Natural killer cell (primary cell): Measurements from ENCODE around the gene TMEM135. TPM values are rescaled to one million over a fixed set of nuclear protein-coding genes. Genes with fewer than 3 reads are reported as not detected.

Experiments
- ATAC-seq, 3 donors: fragments of 150-1000 bp in 2 of 3; fragments of 200-7000 bp in 1 of 3; cut with Tn5 transposase; 1 replicate in 1 of 3; 2 replicates in 2 of 3; pipeline ENCODE4 v1.10.0; 2021; ENCODE audit warnings: mild to moderate bottlenecking in 2 of 3, moderate library complexity in 2 of 3
- DNase-seq, 2 donors: peaks; one replicate each; pipeline versions ENCODE4 v3.0.0 to v3.0.0-alpha.2; 2013 to 2021; ENCODE audit warnings: mixed read lengths in 1 of 2
- H3K27ac ChIP-seq: one replicate; pipeline ENCODE4 v1.5.1; 2013; ENCODE audit warnings: mild to moderate bottlenecking, low read length
- H3K27me3 ChIP-seq: one replicate; pipeline ENCODE4 v1.6.1; 2013; ENCODE audit warnings: low read length; ENCODE audit not compliant: control insufficient read depth, insufficient read depth
- H3K36me3 ChIP-seq: one replicate; pipeline ENCODE4 v1.6.1; 2013; ENCODE audit warnings: low read length; ENCODE audit not compliant: control insufficient read depth, insufficient read depth
- H3K4me1 ChIP-seq: one replicate; pipeline ENCODE4 v1.6.1; 2013; ENCODE audit warnings: low read length; ENCODE audit not compliant: control insufficient read depth, insufficient read depth
- H3K4me3 ChIP-seq: one replicate; pipeline ENCODE4 v1.5.1; 2013; ENCODE audit warnings: low read length
- H3K9me3 ChIP-seq: one replicate; pipeline ENCODE4 v1.6.1; 2013; ENCODE audit warnings: low read length; ENCODE audit not compliant: control insufficient read depth, insufficient read depth
- H3K27ac Mint-ChIP-seq, 2 donors: one replicate each; pipeline ENCODE4 v1.8.0; 2022; ENCODE audit warnings: mild to moderate bottlenecking in 2 of 2, mixed read lengths in 2 of 2, moderate library complexity in 1 of 2
- H3K27me3 Mint-ChIP-seq, 2 donors: one replicate each; pipeline ENCODE4 v1.8.0; 2022; ENCODE audit warnings: low read depth in 2 of 2, mixed read lengths in 2 of 2
- H3K36me3 Mint-ChIP-seq: one replicate; pipeline ENCODE4 v1.8.0; 2022; ENCODE audit warnings: mixed read lengths
- H3K4me1 Mint-ChIP-seq, 2 donors: one replicate each; pipeline ENCODE4 v1.8.0; 2022; ENCODE audit warnings: mixed read lengths in 2 of 2
- H3K4me3 Mint-ChIP-seq: one replicate; pipeline ENCODE4 v1.8.0; 2022; ENCODE audit warnings: mild to moderate bottlenecking, moderate library complexity, mixed read lengths
- H3K9me3 Mint-ChIP-seq, 2 donors: one replicate each; pipeline ENCODE4 v1.8.0; 2022; ENCODE audit warnings: mixed read lengths in 2 of 2
- WGBS: methylation state at CpG from one replicate; pipeline ENCODE4 v1.1.7; 2013; ENCODE audit warnings: missing lambda C conversion rate; ENCODE audit not compliant: insufficient coverage; 5-methylcytosine and 5-hydroxymethylcytosine counted together
- intact Hi-C: fragments of 100-400 bp; cut with micrococcal nuclease; formaldehyde crosslinking; loops from one replicate; pipeline ENCODE4 v1.14.2; 2022
- total RNA-seq, 4 donors: library from RNA; stranded (reverse); fragments of 120-200 nt in 1 of 4; gene quantifications; one replicate each; pipeline versions ENCODE4 v1.2.3 to v1.2.4, GENCODE V29; 2013 to 2022
- TF ChIP-seq, protein P1 (sequence below): fragments of 200-600 bp; IDR thresholded peaks from one replicate; pipeline ENCODE4 v1.8.0; 2022; ENCODE audit warnings: antibody characterized with exemption

TMEM135 gene
- total RNA-seq, 3 donors from 2014 or later (not counting 1 experiment from before 2014, with no cell fraction given): 18.8 to 42.0 (median 36.1) TPM

DNA sequence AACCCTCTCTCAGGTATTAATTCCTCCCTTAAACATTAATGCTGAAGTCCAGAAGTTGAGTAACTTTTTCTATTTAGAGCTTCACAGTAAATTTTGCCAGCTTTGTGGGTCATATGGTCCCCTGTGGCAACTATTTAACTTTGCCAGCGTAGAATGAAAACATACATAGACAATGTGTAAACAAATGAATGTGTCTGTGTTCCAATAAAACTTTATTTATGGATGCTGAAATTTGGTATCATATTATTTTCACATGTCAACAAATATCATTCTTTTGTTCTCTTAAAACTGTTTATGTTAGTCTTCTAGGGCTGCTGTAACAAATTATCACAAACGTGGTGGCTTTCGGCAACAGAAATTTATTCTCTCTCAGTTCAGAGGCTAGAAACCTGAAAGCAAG is 85.1 kb downstream of the TMEM135 start:
- intact Hi-C loops: no loop called here
- no peaks in the 10 kb centered on the region for H3K27me3 ChIP-seq
- no peaks in the 10 kb centered on the region for H3K27me3 Mint-ChIP-seq
- H3K27ac ChIP-seq: no peak overlapping the region
- no peaks in the 10 kb centered on the region for H3K36me3 ChIP-seq
- TF ChIP-seq, protein P1, sequence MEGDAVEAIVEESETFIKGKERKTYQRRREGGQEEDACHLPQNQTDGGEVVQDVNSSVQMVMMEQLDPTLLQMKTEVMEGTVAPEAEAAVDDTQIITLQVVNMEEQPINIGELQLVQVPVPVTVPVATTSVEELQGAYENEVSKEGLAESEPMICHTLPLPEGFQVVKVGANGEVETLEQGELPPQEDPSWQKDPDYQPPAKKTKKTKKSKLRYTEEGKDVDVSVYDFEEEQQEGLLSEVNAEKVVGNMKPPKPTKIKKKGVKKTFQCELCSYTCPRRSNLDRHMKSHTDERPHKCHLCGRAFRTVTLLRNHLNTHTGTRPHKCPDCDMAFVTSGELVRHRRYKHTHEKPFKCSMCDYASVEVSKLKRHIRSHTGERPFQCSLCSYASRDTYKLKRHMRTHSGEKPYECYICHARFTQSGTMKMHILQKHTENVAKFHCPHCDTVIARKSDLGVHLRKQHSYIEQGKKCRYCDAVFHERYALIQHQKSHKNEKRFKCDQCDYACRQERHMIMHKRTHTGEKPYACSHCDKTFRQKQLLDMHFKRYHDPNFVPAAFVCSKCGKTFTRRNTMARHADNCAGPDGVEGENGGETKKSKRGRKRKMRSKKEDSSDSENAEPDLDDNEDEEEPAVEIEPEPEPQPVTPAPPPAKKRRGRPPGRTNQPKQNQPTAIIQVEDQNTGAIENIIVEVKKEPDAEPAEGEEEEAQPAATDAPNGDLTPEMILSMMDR: no peak
- no peak overlapping the region for H3K27ac Mint-ChIP-seq
- no peaks in the 10 kb centered on the region for H3K9me3 Mint-ChIP-seq
- H3K4me1 ChIP-seq: no peaks in the 10 kb centered on the region
- ATAC-seq: no peak
- no peak overlapping the region for H3K4me3 ChIP-seq
- H3K36me3 Mint-ChIP-seq: no peaks in the 10 kb centered on the region
- DNase-seq: no peak
- no peaks in the 10 kb centered on the region for H3K9me3 ChIP-seq
- 98% methylated on average over 3 of the region's 3 CpGs for WGBS
- H3K4me1 Mint-ChIP-seq: peaks cover 10 to 17% of the 10 kb centered on the region in 2 donors
- no peak overlapping the region for H3K4me3 Mint-ChIP-seq

DNA sequence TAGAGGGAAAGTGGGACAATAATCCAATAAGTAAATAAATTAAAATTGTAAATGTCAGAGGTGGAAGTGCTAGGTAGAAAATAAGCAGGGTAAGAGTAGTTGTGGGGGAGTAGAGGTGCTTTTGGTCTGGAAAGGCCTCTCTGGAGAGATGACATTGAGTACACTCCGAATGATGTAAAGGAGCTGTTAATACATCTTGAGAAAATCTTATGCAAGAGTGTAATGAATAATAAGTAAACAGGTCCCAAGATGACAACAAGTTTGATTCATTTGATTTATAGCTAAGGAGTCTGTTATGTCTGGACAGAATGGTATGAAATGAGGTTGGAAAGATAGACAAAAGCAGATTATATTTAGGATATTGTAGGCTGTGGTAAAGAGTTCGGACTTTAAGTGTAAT is 87.5 kb downstream of the TMEM135 start:
- Mint-ChIP-seq H3K4me1 (peaks cover 5 to 6% of the 10 kb centered on the region in 2 donors), H3K9me3 (no peaks in the 10 kb centered on the region), H3K36me3 (no peaks in the 10 kb centered on the region), H3K27ac (no peak overlapping the region), H3K4me3 (no peak overlapping the region), H3K27me3 (no peaks in the 10 kb centered on the region)
- WGBS: 87% methylated on average over 2 of the region's 2 CpGs
- intact Hi-C loops: no loop called here
- no peaks in the 10 kb centered on the region for H3K4me1 ChIP-seq
- H3K4me3 ChIP-seq: no peak overlapping the region
- H3K36me3 ChIP-seq: no peaks in the 10 kb centered on the region
- no peak overlapping the region for H3K27ac ChIP-seq
- ATAC-seq (no peak), DNase-seq (no peak)
- no peaks in the 10 kb centered on the region for H3K9me3 ChIP-seq
- TF ChIP-seq, protein P1: no peak
- H3K27me3 ChIP-seq: no peaks in the 10 kb centered on the region

DNA sequence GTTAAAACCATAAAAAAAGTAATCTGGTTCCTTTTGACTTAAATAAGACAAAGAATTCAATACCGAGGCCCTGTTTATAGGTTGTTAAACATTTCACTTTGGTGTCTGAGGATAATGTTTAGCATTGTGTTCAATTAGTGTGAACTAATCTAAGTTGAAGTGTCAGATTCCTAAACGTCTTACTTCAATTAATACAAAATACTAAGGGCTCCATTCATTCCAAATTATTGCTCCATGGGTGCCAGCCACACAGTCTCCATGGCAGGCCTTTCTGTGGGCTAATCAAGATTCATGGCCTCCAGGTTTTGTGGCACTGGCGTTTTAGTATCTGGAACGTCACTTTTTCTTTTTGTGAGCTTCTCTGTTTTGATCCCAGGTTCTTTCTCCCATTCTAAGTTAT is 89.4 kb downstream of the TMEM135 start:
- 90% methylated on average over 3 of the region's 4 CpGs for WGBS

DNA sequence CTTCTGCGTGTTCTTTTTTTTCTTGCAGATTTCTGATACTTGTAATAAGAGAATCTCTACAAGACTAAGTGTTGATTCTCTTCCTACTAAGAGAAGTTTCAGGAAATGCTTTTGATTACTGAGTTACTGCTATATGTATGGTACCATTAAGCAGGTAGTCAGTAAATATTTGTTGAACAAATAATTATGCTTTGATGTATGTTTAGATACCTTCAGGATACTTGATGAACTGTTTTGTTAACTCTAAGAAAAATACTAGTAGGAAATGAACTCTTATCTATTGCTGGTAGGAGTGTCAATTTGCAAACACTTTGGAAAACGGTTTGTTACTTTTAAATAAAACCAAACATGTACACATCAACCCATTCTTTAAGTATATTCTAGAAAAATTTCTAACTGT is 90.6 kb downstream of the TMEM135 start:
- Mint-ChIP-seq H3K4me1 (peaks cover 5 to 6% of the 10 kb centered on the region in 2 donors), H3K27ac (no peak overlapping the region), H3K9me3 (no peaks in the 10 kb centered on the region), H3K36me3 (no peaks in the 10 kb centered on the region), H3K4me3 (no peak overlapping the region), H3K27me3 (no peaks in the 10 kb centered on the region)
- DNase-seq: no peak
- Histone ChIP-seq H3K27ac (no peak overlapping the region), H3K4me3 (no peak overlapping the region), H3K36me3 (no peaks in the 10 kb centered on the region), H3K27me3 (no peaks in the 10 kb centered on the region), H3K4me1 (no peaks in the 10 kb centered on the region), H3K9me3 (no peaks in the 10 kb centered on the region)
- WGBS: no CpG with 5 or more reads among the region's 2 CpGs
- ATAC-seq: no peak
- TF ChIP-seq, protein P1: no peak
- intact Hi-C loops: no loop called here

More for the DNA sequence above, 89.4 kb downstream of the TMEM135 start:
- Histone ChIP-seq H3K27ac (no peak overlapping the region), H3K36me3 (no peaks in the 10 kb centered on the region), H3K4me1 (no peaks in the 10 kb centered on the region), H3K4me3 (no peak overlapping the region), H3K9me3 (no peaks in the 10 kb centered on the region), H3K27me3 (no peaks in the 10 kb centered on the region)
- no peaks in the 10 kb centered on the region for H3K36me3 Mint-ChIP-seq
- intact Hi-C loops: no loop called here
- ATAC-seq: no peak
- TF ChIP-seq, protein P1: no peak
- no peaks in the 10 kb centered on the region for H3K27me3 Mint-ChIP-seq
- no peak for DNase-seq
- peaks cover 5 to 6% of the 10 kb centered on the region in 2 donors for H3K4me1 Mint-ChIP-seq
- no peak overlapping the region for H3K4me3 Mint-ChIP-seq
- H3K27ac Mint-ChIP-seq: no peak overlapping the region
- H3K9me3 Mint-ChIP-seq: no peaks in the 10 kb centered on the region
